Panc1 (cell line): ENCODE data around the gene TRAM2. TPM values are rescaled to one million over a fixed set of nuclear protein-coding genes. Genes with fewer than 3 reads are reported as not detected.
A peak's percentile ranks its signal among the peaks of the same experiment; 100 is the strongest.

Source experiments
- ATAC-seq: fragments of 200-7000 bp; cut with Tn5 transposase; 2 replicates; pipeline ENCODE4 v1.9.1; 2020; ENCODE audit warnings: mild to moderate bottlenecking, moderate library complexity
- BruUV-seq: library from RNA; stranded (reverse); fragments of 400-500 nt; replicated peaks from 2 replicates; lab custom pipeline; 2021; lab: Mats Ljungman, UMichigan
- CTCF ChIA-PET: fragments of 300-600 bp; sonication (Branson Sonifier 250); formaldehyde crosslinking; loops from one replicate; lab custom pipeline; 2022; ENCODE audit warnings: antibody characterized with exemption; lab: Charles Lee
- POLR2A ChIA-PET: fragments of 300-600 bp; sonication (Branson Sonifier 250); formaldehyde crosslinking; loops from one replicate; lab custom pipeline; 2022; ENCODE audit warnings: antibody characterized with exemption; lab: Charles Lee
- DNase-seq: peaks from one replicate; pipeline ENCODE4 v3.0.0-alpha.2; 2010; ENCODE audit warnings: low read depth, low spot score
- H3K27ac ChIP-seq: 2 replicates; pipeline ENCODE4 v1.5.1; 2011; ENCODE audit warnings: mild to moderate bottlenecking, low read length, inconsistent platforms
- H3K27me3 ChIP-seq: fragments of 200-500 bp; sonication (Bioruptor generic); 2 replicates; pipeline ENCODE4 v1.6.0; 2014; ENCODE audit warnings: low read length, inconsistent platforms; ENCODE audit not compliant: control insufficient read depth, insufficient read depth
- H3K36me3 ChIP-seq: fragments of 200-500 bp; sonication (Bioruptor generic); 2 replicates; pipeline ENCODE4 v1.5.1; 2014; ENCODE audit warnings: inconsistent platforms, mild to moderate bottlenecking, low read length, moderate library complexity; ENCODE audit not compliant: control insufficient read depth, insufficient read depth
- H3K4me1 ChIP-seq: 2 replicates; pipeline ENCODE4 v1.5.1; 2011; ENCODE audit warnings: inconsistent platforms, mild to moderate bottlenecking, low read length, moderate library complexity; ENCODE audit not compliant: control insufficient read depth, insufficient read depth
- H3K4me3 ChIP-seq, 2 experiments: 2 replicates each; pipeline ENCODE4 v1.5.1; 2011 to 2012; ENCODE audit warnings: low read depth in 2 of 2, low read length in 2 of 2, mild to moderate bottlenecking in 2 of 2, inconsistent platforms in 1 of 2, moderate library complexity in 1 of 2
- H3K9me3 ChIP-seq: fragments of 200-500 bp; sonication (Bioruptor generic); 2 replicates; pipeline ENCODE4 v1.5.1; 2014; ENCODE audit warnings: low read depth, mild to moderate bottlenecking, inconsistent platforms, low read length, moderate library complexity; ENCODE audit not compliant: control insufficient read depth, insufficient read depth
- CTCF ChIP-seq: fragments of 450-650 bp; IDR thresholded peaks from 2 replicates; pipeline ENCODE4 v1.5.1; 2017; ENCODE audit warnings: mild to moderate bottlenecking
- POLR2AphosphoS5 ChIP-seq: IDR thresholded peaks from 2 replicates; pipeline ENCODE4 v1.6.1; 2012; ENCODE audit warnings: mild to moderate bottlenecking, low read depth, low read length, moderate library complexity
- REST ChIP-seq, 2 experiments: IDR thresholded peaks; 2 replicates each; pipeline ENCODE4 v1.6.1; 2011 to 2012; ENCODE audit warnings: low read depth in 2 of 2, control low read depth in 1 of 2, low read length in 1 of 2, mild to moderate bottlenecking in 1 of 2, moderate library complexity in 1 of 2; ENCODE audit not compliant: insufficient read depth in 1 of 2
- SIN3A ChIP-seq: IDR thresholded peaks from 2 replicates; pipeline ENCODE4 v1.6.1; 2012; ENCODE audit warnings: low read depth, mild to moderate bottlenecking, low read length, moderate library complexity, borderline replicate concordance; ENCODE audit not compliant: insufficient read depth
- TCF7L2 ChIP-seq: IDR thresholded peaks from 2 replicates; pipeline ENCODE4 v1.6.1; 2011; ENCODE audit warnings: mild to moderate bottlenecking, low read depth, low read length, inconsistent platforms
- in situ Hi-C: cut with HindIII; loops from 2 replicates; pipeline ENCODE4 v1.10.0; 2016; ENCODE audit warnings: low sequenced_read_pairs, low pct_unique_long_range_greater_than_20kb
- intact Hi-C: fragments of 100-400 bp; cut with micrococcal nuclease; formaldehyde crosslinking; loops from one replicate; pipeline ENCODE4 v1.10.0; 2022; ENCODE audit not compliant: unreplicated experiment
- total RNA-seq: library from RNA; stranded (reverse); gene quantifications from one replicate; pipeline ENCODE4 v1.2.1, GENCODE V29; 2021; ENCODE audit not compliant: unreplicated experiment

TRAM2 gene
- total RNA-seq, 1 experiment from 2014 or later: 56.7 TPM

GRCh38 chr6:52591832-52592231 lies 15.0 kb upstream of the TRAM2 start:
- no peaks in the 10 kb centered on the region for H3K9me3 ChIP-seq
- H3K36me3 ChIP-seq: no peaks in the 10 kb centered on the region
- TF ChIP-seq CTCF (no peak), REST (IDR thresholded peaks at IDR 0.05; ENCODE audit: insufficient read depth in 1 of 2, low read depth in 2 of 2, low read length in 1 of 2) (no peak), SIN3A (no peak), POLR2AphosphoS5 (no peak), TCF7L2 (no peak)
- DNase-seq: no peak
- peaks cover 28% of the 10 kb centered on the region for H3K4me1 ChIP-seq
- CTCF ChIA-PET: interaction anchor here (0.7 kb wide), 1 partner anchor 169 kb away, joined by 3 read pairs; no protein-coding TSS in a partner anchor
- in situ Hi-C loops (no loop called here), intact Hi-C loops (no loop called here)
- no peak for ATAC-seq
- no peaks in the 10 kb centered on the region for H3K27me3 ChIP-seq
- POLR2A ChIA-PET: interaction anchor here (0.5 kb wide), 1 partner anchor 70 kb away, joined by 4 read pairs; no protein-coding TSS in a partner anchor
- no peak overlapping the region for H3K27ac ChIP-seq
- no peak overlapping the region for H3K4me3 ChIP-seq
- BruUV-seq: no TSS peak

- Histone ChIP-seq H3K36me3 (no peaks in the 10 kb centered on the region), H3K9me3 (no peaks in the 10 kb centered on the region), H3K4me1 (peaks cover 12% of the 10 kb centered on the region), H3K27ac (no peak overlapping the region), H3K27me3 (no peaks in the 10 kb centered on the region), H3K4me3 (no peak overlapping the region)
- no TSS peak for BruUV-seq
- POLR2A ChIA-PET: no interaction called here
- intact Hi-C loops (no loop called here), in situ Hi-C loops (no loop called here)
- CTCF ChIA-PET: interaction anchor here (1.2 kb wide), 1 partner anchor 171 kb away, joined by 4 read pairs; the partner anchor contains the start of gene EFHC1
- ATAC-seq (no peak; the same call in none of the 2 replicates), DNase-seq (no peak)
- TF ChIP-seq CTCF: peak; percentile 48; the same call in 1 of the 2 replicates
- no peak for TF ChIP-seq TCF7L2
Measured at GRCh38 chr6:52590152-52590891, 13.5 kb upstream of the TRAM2 start.
